B cell (primary cell): ENCODE data around the gene PHACTR1. TPM values are rescaled to one million over a fixed set of nuclear protein-coding genes. Genes with fewer than 3 reads are reported as not detected.

Experiments
- ATAC-seq: fragments of 200-7000 bp; cut with Tn5 transposase; one replicate; pipeline ENCODE4 v1.10.0; 2021; ENCODE audit warnings: low read depth, mild to moderate bottlenecking, moderate number of reproducible peaks, moderate library complexity
- CTCF ChIA-PET: fragments of 350-600 bp; sonication (Branson Sonifier 250); formaldehyde crosslinking; loops from one replicate; lab custom pipeline; 2021; ENCODE audit warnings: antibody characterized with exemption, inconsistent platforms; lab: Charles Lee
- POLR2A ChIA-PET: fragments of 350-600 bp; sonication (Branson Sonifier 250); formaldehyde crosslinking; loops from one replicate; lab custom pipeline; 2021; ENCODE audit warnings: antibody characterized with exemption; lab: Charles Lee
- DNase-seq: peaks from one replicate; pipeline ENCODE4 v3.0.0; 2013
- H2AFZ ChIP-seq: 2 replicates; pipeline ENCODE4 v1.6.1; 2012; ENCODE audit warnings: mild to moderate bottlenecking, low read depth, low read length; ENCODE audit not compliant: insufficient read depth, poor library complexity, severe bottlenecking
- H3K27ac ChIP-seq, 2 donors: 1 replicate in 1 of 2; 2 replicates in 1 of 2; pipeline ENCODE4 v1.5.1; 2012 to 2013; ENCODE audit warnings: low read length in 2 of 2, mild to moderate bottlenecking in 2 of 2, moderate library complexity in 1 of 2
- H3K27me3 ChIP-seq, 4 experiments: fragments of 200-600 bp in 1 of 4; sonication (generic) in 1 of 4; replicated peaks in 1 of 4; 1 replicate in 2 of 4; 2 replicates in 2 of 4; pipeline versions ENCODE4 v1.6.1 to v1.7.0; 2013 to 2016; ENCODE audit warnings: low read length in 3 of 4, mild to moderate bottlenecking in 2 of 4, mixed read lengths in 1 of 4, moderate library complexity in 1 of 4; ENCODE audit not compliant: insufficient read depth in 4 of 4, control insufficient read depth in 3 of 4; ENCODE audit errors: control extremely low read depth in 1 of 4
- H3K36me3 ChIP-seq, 2 experiments: replicated peaks in 1 of 2; 1 replicate in 1 of 2; 2 replicates in 1 of 2; pipeline versions ENCODE4 v1.6.1 to v1.7.1; 2013; ENCODE audit warnings: low read length in 1 of 2; ENCODE audit not compliant: insufficient read depth in 2 of 2, control insufficient read depth in 1 of 2; ENCODE audit errors: control extremely low read depth in 1 of 2, extremely low read depth in 1 of 2
- H3K4me1 ChIP-seq, 2 donors: fragments of 200-600 bp in 1 of 2; sonication (generic) in 1 of 2; 1 replicate in 1 of 2; 2 replicates in 1 of 2; pipeline versions ENCODE4 v1.5.1 to v1.6.1; 2013 to 2017; ENCODE audit warnings: low read length in 2 of 2; ENCODE audit not compliant: control insufficient read depth in 2 of 2, insufficient read depth in 2 of 2
- H3K4me2 ChIP-seq: replicated peaks from 2 replicates; pipeline ENCODE3; 2012; ENCODE audit warnings: mild to moderate bottlenecking, low read depth, low read length; ENCODE audit not compliant: poor library complexity, severe bottlenecking
- H3K4me3 ChIP-seq, 5 experiments: fragments of 200-600 bp in 1 of 5; sonication (generic) in 1 of 5; 1 replicate in 3 of 5; 2 replicates in 2 of 5; pipeline versions ENCODE4 v1.5.1 to v1.7.0; 2011 to 2016; ENCODE audit warnings: low read length in 4 of 5, mild to moderate bottlenecking in 4 of 5, low read depth in 2 of 5, control low read depth in 1 of 5, moderate library complexity in 1 of 5; ENCODE audit not compliant: insufficient read depth in 1 of 5; ENCODE audit errors: control extremely low read depth in 1 of 5, extremely low read depth in 1 of 5
- H3K79me2 ChIP-seq: fragments of 200-600 bp; sonication (generic); one replicate; pipeline ENCODE4 v1.6.0; 2016; ENCODE audit warnings: low read length; ENCODE audit not compliant: control insufficient read depth, insufficient read depth
- H3K9ac ChIP-seq: fragments of 200-600 bp; sonication (generic); 2 replicates; pipeline ENCODE4 v1.6.1; 2017; ENCODE audit warnings: mild to moderate bottlenecking, low read length, moderate library complexity
- H3K9me3 ChIP-seq, 3 donors: one replicate each; pipeline versions ENCODE4 v1.6.1 to v1.7.1; 2013; ENCODE audit warnings: low read length in 2 of 3; ENCODE audit not compliant: control insufficient read depth in 2 of 3, insufficient read depth in 1 of 3; ENCODE audit errors: control extremely low read depth in 1 of 3
- H4K20me1 ChIP-seq: 2 replicates; pipeline ENCODE4 v1.6.0; 2012; ENCODE audit warnings: mild to moderate bottlenecking, low read length; ENCODE audit not compliant: insufficient read depth, control insufficient read depth, poor library complexity, severe bottlenecking
- H3K27ac Mint-ChIP-seq: one replicate; pipeline ENCODE4 v1.8.0; 2021; ENCODE audit warnings: mixed read lengths
- H3K27me3 Mint-ChIP-seq: one replicate; pipeline ENCODE4 v1.8.0; 2021; ENCODE audit warnings: mixed read lengths
- H3K4me1 Mint-ChIP-seq: one replicate; pipeline ENCODE4 v1.8.0; 2021; ENCODE audit warnings: mixed read lengths
- H3K4me3 Mint-ChIP-seq: one replicate; pipeline ENCODE4 v1.8.0; 2021; ENCODE audit warnings: mixed read lengths
- H3K9me3 Mint-ChIP-seq: one replicate; pipeline ENCODE4 v1.8.0; 2022; ENCODE audit warnings: mixed read lengths; ENCODE audit not compliant: insufficient read depth
- EZH2 ChIP-seq: IDR thresholded peaks from 2 replicates; pipeline ENCODE4 v1.6.1; 2012; ENCODE audit warnings: borderline replicate concordance, low read depth, mild to moderate bottlenecking, moderate library complexity, low read length; ENCODE audit not compliant: insufficient read depth, poor library complexity, severe bottlenecking
- WGBS: methylation state at CpG from one replicate; pipeline ENCODE4 v1.1.5; 2013; ENCODE audit warnings: missing lambda C conversion rate; ENCODE audit not compliant: insufficient coverage; 5-methylcytosine and 5-hydroxymethylcytosine counted together
- intact Hi-C: fragments of 100-400 bp; cut with micrococcal nuclease; formaldehyde crosslinking; loops from one replicate; pipeline ENCODE4 v1.10.0; 2022
- polyA plus RNA-seq: library from polyadenylated mRNA; depleted of rRNA; stranded (reverse); fragments of >200 nt; gene quantifications from 2 replicates; pipeline ENCODE4 v1.2.3, GENCODE V29; 2012
- total RNA-seq, 2 donors: library from RNA; stranded (reverse); fragments of 120-200 nt in 1 of 2; gene quantifications; 1 replicate in 1 of 2; 2 replicates in 1 of 2; pipeline versions ENCODE4 v1.2.3 to v1.2.4, GENCODE V29; 2013 to 2022
- TF ChIP-seq, protein P1 (sequence below): fragments of 200-600 bp; IDR thresholded peaks from one replicate; pipeline ENCODE4 v1.8.0; 2022; ENCODE audit warnings: antibody characterized with exemption, mild to moderate bottlenecking

PHACTR1 gene
- total and polyA plus RNA-seq, 2 donors (not counting 1 experiment from before 2014, with no cell fraction given) = 30.2 to 129 TPM

DNA sequence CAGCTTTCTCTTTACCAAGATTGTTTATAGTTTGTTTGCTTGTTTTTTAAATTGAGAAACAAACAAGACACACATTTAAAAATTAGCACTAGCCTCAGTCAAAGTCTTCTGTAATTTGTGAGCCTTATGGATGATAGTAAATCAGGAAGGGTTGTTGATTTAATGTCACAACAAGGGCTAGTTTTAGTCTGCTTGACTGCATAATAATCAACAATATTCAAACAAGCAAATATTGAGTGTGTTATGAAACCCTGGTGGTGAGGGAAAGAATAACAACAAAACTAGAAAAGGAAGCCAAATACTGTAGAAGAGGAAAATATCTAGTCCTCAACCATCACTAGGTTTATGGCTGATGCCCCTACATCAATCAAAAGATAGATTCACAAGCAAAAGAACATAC lies 383.2 kb downstream of the PHACTR1 start:
- H3K4me1 Mint-ChIP-seq = no peaks in the 10 kb centered on the region
- H3K27me3 ChIP-seq = peaks cover 0 to 4% (median 0%) of the 10 kb centered on the region in 4 experiments
- CTCF ChIA-PET = no interaction called here
- intact Hi-C loops = no loop called here
- H3K27me3 Mint-ChIP-seq = peaks cover 15% of the 10 kb centered on the region
- no peak overlapping the region for H3K27ac Mint-ChIP-seq
- H3K9me3 ChIP-seq = no peaks in the 10 kb centered on the region
- no peak overlapping the region for H3K4me3 Mint-ChIP-seq
- no peaks in the 10 kb centered on the region for H3K79me2 ChIP-seq
- H3K4me2 ChIP-seq = no peak overlapping the region
- TF ChIP-seq, protein P1, sequence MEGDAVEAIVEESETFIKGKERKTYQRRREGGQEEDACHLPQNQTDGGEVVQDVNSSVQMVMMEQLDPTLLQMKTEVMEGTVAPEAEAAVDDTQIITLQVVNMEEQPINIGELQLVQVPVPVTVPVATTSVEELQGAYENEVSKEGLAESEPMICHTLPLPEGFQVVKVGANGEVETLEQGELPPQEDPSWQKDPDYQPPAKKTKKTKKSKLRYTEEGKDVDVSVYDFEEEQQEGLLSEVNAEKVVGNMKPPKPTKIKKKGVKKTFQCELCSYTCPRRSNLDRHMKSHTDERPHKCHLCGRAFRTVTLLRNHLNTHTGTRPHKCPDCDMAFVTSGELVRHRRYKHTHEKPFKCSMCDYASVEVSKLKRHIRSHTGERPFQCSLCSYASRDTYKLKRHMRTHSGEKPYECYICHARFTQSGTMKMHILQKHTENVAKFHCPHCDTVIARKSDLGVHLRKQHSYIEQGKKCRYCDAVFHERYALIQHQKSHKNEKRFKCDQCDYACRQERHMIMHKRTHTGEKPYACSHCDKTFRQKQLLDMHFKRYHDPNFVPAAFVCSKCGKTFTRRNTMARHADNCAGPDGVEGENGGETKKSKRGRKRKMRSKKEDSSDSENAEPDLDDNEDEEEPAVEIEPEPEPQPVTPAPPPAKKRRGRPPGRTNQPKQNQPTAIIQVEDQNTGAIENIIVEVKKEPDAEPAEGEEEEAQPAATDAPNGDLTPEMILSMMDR = peak; percentile 30
- TF ChIP-seq EZH2 = no peak
- no peaks in the 10 kb centered on the region for H3K9me3 Mint-ChIP-seq
- peak; percentile 8 for DNase-seq
- H3K4me1 ChIP-seq = peaks cover 10 to 15% of the 10 kb centered on the region in 2 donors
- no peak overlapping the region for H3K4me3 ChIP-seq
- POLR2A ChIA-PET = no interaction called here
- H3K36me3 ChIP-seq = no peaks in the 10 kb centered on the region
- H2AFZ ChIP-seq = no peak overlapping the region
- H3K27ac ChIP-seq = no peak overlapping the region
- no peak overlapping the region for H3K9ac ChIP-seq
- ATAC-seq = no peak
- no peaks in the 10 kb centered on the region for H4K20me1 ChIP-seq

DNA sequence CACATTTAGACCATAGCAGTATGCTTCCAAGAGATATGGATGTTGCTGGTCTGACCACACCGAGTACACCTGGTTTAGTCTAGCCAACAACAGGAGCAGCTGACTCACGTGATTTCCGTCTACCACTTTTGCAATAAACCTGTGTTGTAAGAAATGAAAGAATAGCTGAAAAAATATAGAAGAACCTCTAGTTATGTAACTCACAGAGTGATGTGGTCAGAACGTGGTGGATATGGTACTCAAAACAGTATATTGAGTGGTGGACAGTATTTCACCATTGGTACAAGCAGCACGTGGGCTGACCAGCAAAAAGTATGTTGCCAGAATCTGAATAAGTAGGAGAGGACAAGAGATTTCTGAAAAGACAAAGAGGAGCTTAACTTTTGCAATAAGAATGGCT lies 384.8 kb downstream of the PHACTR1 start:
- WGBS = 87% methylated on average over 5 of the region's 5 CpGs
- DNase-seq (no peak), ATAC-seq (no peak)
- H3K9ac ChIP-seq = no peak overlapping the region
- Mint-ChIP-seq H3K27ac (no peak overlapping the region), H3K9me3 (no peaks in the 10 kb centered on the region), H3K4me1 (no peaks in the 10 kb centered on the region), H3K27me3 (peaks cover 15% of the 10 kb centered on the region), H3K4me3 (no peak overlapping the region)
- H3K4me2 ChIP-seq = no peak overlapping the region
- no peaks in the 10 kb centered on the region for H3K9me3 ChIP-seq
- no peaks in the 10 kb centered on the region for H4K20me1 ChIP-seq
- peaks cover 10 to 15% of the 10 kb centered on the region in 2 donors for H3K4me1 ChIP-seq
- no peaks in the 10 kb centered on the region for H3K36me3 ChIP-seq
- no peak overlapping the region for H2AFZ ChIP-seq
- POLR2A ChIA-PET = no interaction called here
- no peak overlapping the region for H3K27ac ChIP-seq
- intact Hi-C loops = no loop called here
- no peak for TF ChIP-seq EZH2
- TF ChIP-seq, protein P1 = no peak
- no peak overlapping the region for H3K4me3 ChIP-seq
- peaks cover 0 to 4% (median 0%) of the 10 kb centered on the region in 4 experiments for H3K27me3 ChIP-seq
- H3K79me2 ChIP-seq = no peaks in the 10 kb centered on the region
- CTCF ChIA-PET = no interaction called here
